ENCODE data around the gene SCGB1A1.

DNA sequence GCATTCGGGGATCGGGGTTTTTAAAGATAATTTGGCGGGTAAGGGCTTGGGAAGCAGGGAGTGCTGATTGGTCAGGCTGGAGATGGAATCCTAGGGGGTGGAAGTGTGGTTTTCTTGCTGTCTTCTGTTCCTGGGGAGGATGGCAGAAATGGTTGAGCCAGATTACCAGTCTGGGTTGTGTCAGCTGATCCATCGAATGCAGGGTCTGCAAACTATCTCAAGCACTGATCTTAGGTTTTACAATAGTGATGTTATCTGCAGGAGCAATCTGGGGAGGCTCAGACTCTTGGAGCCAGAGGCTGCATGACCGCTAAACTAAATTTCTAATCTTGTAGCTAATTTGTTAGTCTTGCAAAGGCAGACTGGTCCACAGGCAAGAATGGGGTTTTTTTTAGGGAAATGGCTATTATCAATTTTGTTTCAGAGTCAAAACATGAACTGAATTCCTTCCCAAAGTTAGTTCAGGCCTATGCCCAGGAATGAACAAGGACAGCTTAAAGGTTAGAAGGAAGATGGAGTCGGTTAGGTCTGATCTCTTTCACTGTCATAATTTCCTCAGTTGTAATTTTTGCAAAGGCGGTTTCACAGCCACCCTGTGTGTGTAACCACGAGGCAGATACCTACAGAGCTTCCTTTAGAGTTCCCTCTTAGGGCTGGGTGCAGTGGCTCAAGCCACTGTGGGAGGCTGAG lies 10.2 kb downstream of the SCGB1A1 start:
- TF ChIP-seq, protein P1, sequence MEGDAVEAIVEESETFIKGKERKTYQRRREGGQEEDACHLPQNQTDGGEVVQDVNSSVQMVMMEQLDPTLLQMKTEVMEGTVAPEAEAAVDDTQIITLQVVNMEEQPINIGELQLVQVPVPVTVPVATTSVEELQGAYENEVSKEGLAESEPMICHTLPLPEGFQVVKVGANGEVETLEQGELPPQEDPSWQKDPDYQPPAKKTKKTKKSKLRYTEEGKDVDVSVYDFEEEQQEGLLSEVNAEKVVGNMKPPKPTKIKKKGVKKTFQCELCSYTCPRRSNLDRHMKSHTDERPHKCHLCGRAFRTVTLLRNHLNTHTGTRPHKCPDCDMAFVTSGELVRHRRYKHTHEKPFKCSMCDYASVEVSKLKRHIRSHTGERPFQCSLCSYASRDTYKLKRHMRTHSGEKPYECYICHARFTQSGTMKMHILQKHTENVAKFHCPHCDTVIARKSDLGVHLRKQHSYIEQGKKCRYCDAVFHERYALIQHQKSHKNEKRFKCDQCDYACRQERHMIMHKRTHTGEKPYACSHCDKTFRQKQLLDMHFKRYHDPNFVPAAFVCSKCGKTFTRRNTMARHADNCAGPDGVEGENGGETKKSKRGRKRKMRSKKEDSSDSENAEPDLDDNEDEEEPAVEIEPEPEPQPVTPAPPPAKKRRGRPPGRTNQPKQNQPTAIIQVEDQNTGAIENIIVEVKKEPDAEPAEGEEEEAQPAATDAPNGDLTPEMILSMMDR (IDR thresholded peaks at IDR 0.05): no peak
- no peak for TF ChIP-seq POLR2A (IDR thresholded peaks at IDR 0.05)

All from ovary (tissue), 3 donors.